ENCODE data around the gene FAM118B. TPM values are rescaled to one million over a fixed set of nuclear protein-coding genes. Genes with fewer than 3 reads are reported as not detected.

Gene FAM118B
- total and polyA plus RNA-seq, 10 donors: 5.5 to 32.3 (median 17.5) TPM

DNA sequence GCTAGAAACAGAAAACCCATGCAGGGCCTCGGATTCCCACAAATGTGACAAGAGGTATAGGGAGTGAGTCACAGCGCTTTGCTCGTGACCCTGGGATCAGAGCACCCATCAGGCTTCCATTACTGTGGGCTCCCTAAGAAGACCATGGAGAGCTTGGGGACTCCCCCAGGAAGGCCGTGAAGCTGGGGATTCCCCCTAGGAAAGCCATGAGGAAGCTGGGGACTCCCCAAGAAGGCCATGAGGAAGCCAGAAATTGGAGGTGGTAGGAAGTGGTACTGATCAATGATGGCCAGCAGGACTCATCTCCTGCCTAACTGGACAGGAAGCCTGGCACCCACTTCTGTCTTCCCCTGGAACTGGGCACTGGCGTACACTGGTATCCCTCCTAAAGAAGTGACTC lies 82.1 kb downstream of the FAM118B start:
- TF ChIP-seq CTCF (IDR thresholded peaks at IDR 0.05 in 8 of 11, conservative IDR thresholded peaks at IDR 0.05 in 3 of 11) (no peak), POLR2AphosphoS5 (IDR thresholded peaks at IDR 0.05) (no peak), POLR2A (IDR thresholded peaks at IDR 0.05) (no peak)
- Histone ChIP-seq H3K27ac (no peak overlapping the region), H3K36me3 (peaks cover 0 to 96% (median 57%) of the 10 kb centered on the region in 6 donors), H3K27me3 (replicated peaks in 1 of 7) (no peaks in the 10 kb centered on the region), H3K9me3 (no peaks in the 10 kb centered on the region), H3K4me1 (peaks cover 0 to 9% (median 0%) of the 10 kb centered on the region in 6 donors), H3K4me3 (no peak overlapping the region)
- WGBS, 5 donors: 67 to 74% (median 73%) methylated on average over 5 of the region's 5 CpGs
- no peak for DNase-seq
- intact Hi-C loops (cut with DNase I; ENCODE audit: low total_unique reads): no loop called here

- intact Hi-C loops (cut with DNase I; ENCODE audit: low total_unique reads): no loop called here
- 58 to 90% (median 84%) methylated on average over 2 of the region's 2 CpGs for WGBS, 5 donors
- H3K9me3 ChIP-seq: no peaks in the 10 kb centered on the region
- no peak overlapping the region for H3K4me3 ChIP-seq
- H3K4me1 ChIP-seq: peaks cover 0 to 9% (median 0%) of the 10 kb centered on the region in 6 donors
- peaks cover 0 to 88% (median 33%) of the 10 kb centered on the region in 6 donors for H3K36me3 ChIP-seq
- DNase-seq: no peak
- H3K27ac ChIP-seq: no peak overlapping the region
- TF ChIP-seq POLR2AphosphoS5 (IDR thresholded peaks at IDR 0.05): no peak
- TF ChIP-seq POLR2A (IDR thresholded peaks at IDR 0.05): no peak
- no peak for TF ChIP-seq CTCF (IDR thresholded peaks at IDR 0.05 in 8 of 11, conservative IDR thresholded peaks at IDR 0.05 in 3 of 11)
- no peaks in the 10 kb centered on the region for H3K27me3 ChIP-seq (replicated peaks in 1 of 7)
Observed at GRCh38 chr11:126297004-126297403, 85.4 kb downstream of the FAM118B start.

DNA sequence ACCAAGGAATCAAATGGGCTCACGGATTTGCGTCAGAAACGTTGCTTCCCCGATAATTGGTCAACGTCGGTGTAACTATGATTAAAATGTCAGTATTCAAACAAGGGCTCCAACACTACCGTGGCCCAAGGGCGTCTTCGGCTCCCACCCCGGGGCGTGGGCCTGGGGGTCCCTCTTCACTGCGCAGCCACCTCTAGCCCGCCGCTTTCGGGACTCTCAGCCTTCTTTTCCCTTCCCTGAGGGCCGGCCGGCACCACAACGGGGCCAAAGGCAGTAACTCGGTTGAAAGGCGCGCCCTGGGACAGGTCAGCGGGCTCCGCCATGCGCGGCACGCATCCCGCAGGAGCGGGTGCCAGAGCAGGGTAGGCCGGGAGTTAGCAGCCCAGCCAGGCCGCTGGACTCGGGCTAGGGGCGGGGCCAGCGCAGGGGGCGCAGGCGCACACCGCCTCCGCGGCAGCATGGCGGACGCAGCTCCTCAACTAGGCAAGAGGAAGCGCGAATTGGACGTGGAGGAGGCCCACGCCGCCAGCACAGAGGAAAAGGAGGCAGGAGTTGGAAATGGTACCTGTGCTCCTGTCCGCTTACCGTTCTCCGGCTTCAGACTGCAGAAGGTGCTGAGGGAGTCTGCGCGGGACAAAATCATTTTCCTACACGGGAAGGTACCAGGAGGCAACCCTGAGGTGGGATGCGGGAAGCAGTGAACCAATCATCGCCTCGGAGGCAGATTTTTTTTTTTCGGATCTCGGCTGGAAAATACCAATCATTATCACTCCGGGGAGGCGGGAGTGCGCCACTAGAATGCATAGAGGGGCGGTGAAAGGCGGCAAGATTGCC lies 92.3 kb downstream of the FAM118B start, which contains the start of gene DCPS:
Gene DCPS (plus strand): TSS at position 438 of the 834 bp plus-strand sequence. CDS start 21 bp downstream, at position 459.
- Histone ChIP-seq H3K27me3 (replicated peaks in 1 of 7) (no peaks in the 10 kb centered on the region), H3K4me3 (peak within 1 kb of the TSS; percentile 42 to 88 (median 67)), H3K9me3 (no peaks in the 10 kb centered on the region), H3K36me3 (peaks cover 0 to 50% (median 4%) of the 10 kb centered on the region in 6 donors), H3K4me1 (peaks cover 10 to 63% (median 39%) of the 10 kb centered on the region in 6 donors), H3K27ac (peak within 1 kb of the TSS; percentile 89 to 95 (median 92))
- intact Hi-C loops (cut with DNase I; ENCODE audit: low total_unique reads): no loop called here
- DNase-seq: peak; percentile 98
- peak; percentile 96 to 98 (median 97) for TF ChIP-seq POLR2AphosphoS5 (IDR thresholded peaks at IDR 0.05)
- peak in 2 of 3 donors; percentile 66 to 75 for TF ChIP-seq POLR2A (IDR thresholded peaks at IDR 0.05)
- peak in 1 of 11 experiments; percentile 21 for TF ChIP-seq CTCF (IDR thresholded peaks at IDR 0.05 in 8 of 11, conservative IDR thresholded peaks at IDR 0.05 in 3 of 11)
- 1 to 2% (median 1%) methylated on average over 51 to 61 of the region's 61 CpGs for WGBS, 5 donors

Data from spleen (tissue), 11 donors.